HG03558 (cell line): ENCODE results near the gene COQ9.

Experiments used
- ATAC-seq: cut with Tn5 transposase; IDR thresholded peaks from one replicate; pipeline ENCODE4 v1.9.1; 2021; ENCODE audit warnings: moderate number of reproducible peaks; ENCODE audit not compliant: unreplicated experiment; ENCODE audit errors: extremely low read depth

Gene COQ9

GRCh38 chr16:57507136-57508034 is 60.1 kb downstream of the COQ9 start:
- no peak for ATAC-seq

DNA sequence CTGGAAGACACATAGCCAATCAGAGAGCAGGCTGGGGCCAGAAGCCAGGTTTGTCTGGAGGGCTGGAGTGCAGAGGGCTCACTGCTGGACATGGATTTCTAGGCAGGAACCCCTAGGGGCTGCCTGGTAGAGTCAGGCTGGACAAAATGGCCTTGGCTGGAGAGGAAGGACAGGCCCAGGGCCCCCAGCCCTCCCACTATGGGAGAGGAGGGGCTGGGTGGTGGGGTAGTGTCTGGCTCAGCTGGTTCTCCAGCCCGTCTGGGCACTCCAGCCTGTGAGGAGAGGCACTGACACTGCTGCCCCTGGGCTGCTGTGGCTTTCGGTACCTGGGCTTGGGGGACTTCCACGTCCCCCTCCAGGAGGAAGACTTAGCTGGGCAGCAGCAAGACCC is 60.8 kb downstream of the COQ9 start:
- ATAC-seq, result no peak

DNA sequence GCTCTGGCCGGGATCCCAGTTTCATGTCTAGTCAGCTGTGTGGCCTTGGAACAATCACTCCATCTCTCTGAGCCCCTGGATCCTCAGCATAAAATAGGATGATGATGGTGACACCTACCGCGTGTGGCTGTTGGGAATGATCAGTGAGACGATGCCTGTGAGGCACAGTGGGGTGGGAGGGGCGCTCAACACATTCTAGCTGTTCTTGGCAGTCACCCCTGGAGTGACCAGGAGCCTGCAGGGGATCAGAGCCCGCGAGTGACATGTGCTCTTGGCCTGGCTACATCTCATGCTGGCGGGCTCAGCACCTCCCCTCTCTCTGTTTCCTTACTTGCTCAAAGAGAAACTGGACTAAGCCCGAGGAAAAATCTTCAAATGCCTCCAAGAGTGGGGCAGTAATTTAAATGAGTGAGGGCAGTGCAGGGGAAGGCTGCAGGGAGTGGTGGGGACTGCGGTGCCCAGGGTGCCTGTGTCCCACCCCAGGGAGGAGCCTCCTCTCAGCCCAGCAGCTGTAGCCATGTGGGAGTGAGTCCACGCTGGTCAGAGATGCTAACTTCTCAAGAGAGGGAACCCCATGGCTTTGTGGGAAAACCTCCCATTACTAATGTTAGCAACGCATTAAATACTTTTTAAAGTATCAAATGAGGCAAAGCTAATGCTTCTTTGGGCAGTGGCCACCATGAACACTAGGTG is 62.1 kb downstream of the COQ9 start:
- ATAC-seq, result no peak

DNA sequence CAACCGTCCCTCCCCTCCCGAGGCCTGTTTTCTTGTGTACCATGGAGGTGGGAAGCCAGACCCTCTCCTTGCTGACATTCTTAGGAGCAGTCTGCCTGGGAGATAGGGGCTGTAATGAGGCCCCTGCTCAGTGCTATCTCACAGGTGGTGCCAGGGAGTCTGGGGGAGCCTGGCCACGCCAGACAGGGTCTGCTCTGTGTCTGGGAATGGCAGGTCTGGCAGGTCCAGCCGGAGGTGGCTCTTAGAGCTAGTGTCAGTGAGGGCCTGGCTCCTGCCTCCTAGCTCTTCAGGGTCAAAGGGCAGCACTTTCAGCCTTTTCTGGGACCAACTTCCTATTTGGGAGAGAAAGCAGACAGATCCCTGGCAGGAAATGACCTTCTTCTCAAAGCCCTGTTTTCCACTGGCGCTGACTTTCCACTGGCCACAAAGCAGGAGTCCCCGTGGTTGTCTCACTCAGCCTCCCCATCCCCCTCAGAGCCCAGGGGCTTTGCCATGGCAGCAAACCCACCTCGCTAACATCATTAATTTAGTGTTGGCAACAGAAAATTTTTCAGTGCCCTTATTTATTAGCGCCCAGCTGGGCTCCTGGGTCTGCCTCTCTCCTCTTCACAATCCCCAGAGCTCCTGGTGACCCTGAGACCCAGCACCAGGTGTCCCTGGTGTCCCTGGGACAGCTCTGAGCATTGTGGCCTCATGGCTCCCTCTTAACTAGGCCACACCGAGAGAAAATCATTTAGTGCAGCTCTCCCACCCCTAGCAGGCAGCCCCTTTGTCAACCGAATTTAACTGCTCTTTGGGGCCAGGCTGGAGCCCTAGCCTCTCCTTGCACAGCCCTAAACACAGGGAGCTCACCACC is 63.0 kb downstream of the COQ9 start:
- ATAC-seq, result no peak
